Tibial nerve (tissue), 4 donors: Measurements from ENCODE around the gene MAP3K14. TPM values are rescaled to one million over a fixed set of nuclear protein-coding genes. Genes with fewer than 3 reads are reported as not detected.

Experiments
- DNase-seq, 2 donors: peaks; one replicate each; pipeline ENCODE4 v3.0.0-alpha.2; 2019; ENCODE audit warnings: low spot score in 2 of 2
- H3K27ac ChIP-seq, 4 donors: fragments of 200-600 bp; sonication (generic) in 3 of 4; one replicate each; pipeline ENCODE4 v1.5.1; 2017 to 2019; ENCODE audit warnings: mild to moderate bottlenecking in 1 of 4
- H3K27me3 ChIP-seq, 2 donors: fragments of 200-600 bp; sonication (generic) in 1 of 2; one replicate each; pipeline versions ENCODE4 v1.5.1 to v1.6.0; 2017 to 2019
- H3K36me3 ChIP-seq, 3 donors: fragments of 200-600 bp; sonication (generic); one replicate each; pipeline ENCODE4 v1.5.1; 2018 to 2019
- H3K4me1 ChIP-seq, 4 donors: fragments of 200-600 bp; sonication (generic) in 3 of 4; one replicate each; pipeline ENCODE4 v1.5.1; 2017 to 2019
- H3K4me3 ChIP-seq, 4 donors: fragments of 200-600 bp; sonication (generic) in 3 of 4; one replicate each; pipeline ENCODE4 v1.5.1; 2017 to 2019; ENCODE audit warnings: mild to moderate bottlenecking in 1 of 4, moderate library complexity in 1 of 4
- H3K9me3 ChIP-seq, 4 donors: fragments of 200-600 bp; sonication (generic) in 3 of 4; one replicate each; pipeline ENCODE4 v1.5.1; 2017 to 2019
- CTCF ChIP-seq, 5 experiments: fragments of 200-600 bp in 3 of 5; fragments of 450-650 bp in 2 of 5; sonication (generic) in 3 of 5; IDR thresholded peaks; one replicate each; pipeline ENCODE4 v1.5.1; 2016 to 2019; ENCODE audit warnings: antibody characterized with exemption in 5 of 5, mild to moderate bottlenecking in 3 of 5, moderate library complexity in 2 of 5
- EP300 ChIP-seq, 2 donors: sonication (generic); formaldehyde crosslinking; IDR thresholded peaks; one replicate each; pipeline ENCODE4 v1.6.1; 2017; ENCODE audit warnings: antibody characterized with exemption in 2 of 2, mild to moderate bottlenecking in 1 of 2
- POLR2A ChIP-seq, 2 donors: fragments of 450-650 bp; IDR thresholded peaks; one replicate each; pipeline ENCODE4 v1.6.1; 2017; ENCODE audit warnings: antibody characterized with exemption in 2 of 2, mild to moderate bottlenecking in 2 of 2, moderate library complexity in 2 of 2
- WGBS, 2 donors: methylation state at CpG; one replicate each; pipeline ENCODE4 v1.1.5; 2018; 5-methylcytosine and 5-hydroxymethylcytosine counted together
- total RNA-seq, 4 donors: library from RNA; depleted of rRNA; stranded (reverse); fragments of >200 nt; gene quantifications; one replicate each; pipeline ENCODE4 v1.1.0, GENCODE V29; 2016

MAP3K14 gene
- total RNA-seq, 4 donors from 2014 or later: 9.6 to 15.6 (median 13.3) TPM

DNA sequence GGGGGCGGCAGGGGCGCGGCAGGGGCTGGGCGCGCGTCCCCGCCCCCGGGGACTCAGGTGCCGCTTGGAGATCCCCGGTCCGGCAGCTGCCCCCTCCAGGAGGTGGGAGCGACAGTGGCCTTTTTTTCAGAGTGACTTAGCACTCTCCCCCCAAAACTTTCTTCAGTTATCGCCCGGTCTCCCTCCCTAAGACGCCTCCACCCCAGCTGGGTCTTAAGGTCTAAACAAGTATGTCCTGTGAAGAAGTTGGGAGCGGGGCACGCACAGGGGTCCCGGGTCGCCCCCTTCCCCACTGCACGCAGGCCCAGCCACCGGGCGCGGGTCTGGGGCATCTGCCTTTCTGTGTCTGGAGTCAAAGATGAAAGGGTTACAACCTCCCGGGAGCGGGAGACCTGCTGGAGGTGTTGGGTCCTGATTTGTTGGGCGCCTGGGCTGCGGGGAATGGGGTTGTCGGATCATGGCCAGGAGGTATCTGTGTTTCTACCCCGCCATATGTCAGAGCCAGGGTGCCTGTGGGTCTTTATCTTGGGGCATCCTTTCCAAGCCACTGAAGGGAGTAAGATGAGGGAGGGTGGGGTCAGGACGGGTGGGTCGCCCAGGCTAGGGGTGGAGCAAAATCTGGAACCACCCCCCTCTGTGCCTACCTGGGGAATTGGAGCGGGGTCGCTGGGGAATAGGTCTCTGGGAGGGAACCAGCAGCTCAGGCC lies 94.4 kb downstream of the MAP3K14 start:
- peak overlapping the region in 3 of 4 donors; percentile 39 to 91 (median 80) for H3K27ac ChIP-seq
- WGBS, 2 donors: 22 to 24% methylated on average over 21 to 26 of the region's 33 CpGs
- H3K4me1 ChIP-seq: peaks cover 0 to 45% (median 6%) of the 10 kb centered on the region in 4 donors
- peak overlapping the region; percentile 35 to 67 (median 52) for H3K4me3 ChIP-seq
- TF ChIP-seq CTCF (IDR thresholded peaks at IDR 0.05) (no peak), EP300 (IDR thresholded peaks at IDR 0.05) (no peak), POLR2A (IDR thresholded peaks at IDR 0.05) (no peak)
- no peak for DNase-seq
- no peaks in the 10 kb centered on the region for H3K36me3 ChIP-seq
- H3K27me3 ChIP-seq: peaks cover 0 to 9% of the 10 kb centered on the region in 2 donors
- H3K9me3 ChIP-seq: no peaks in the 10 kb centered on the region

- no peaks in the 10 kb centered on the region for H3K9me3 ChIP-seq
- H3K27ac ChIP-seq: peak overlapping the region in 2 of 4 donors; percentile 80 to 91
- 0% methylated on average over 2 of the region's 38 CpGs; no CpG with 5 or more reads in 1 of the 2 donors for WGBS, 2 donors
- H3K4me3 ChIP-seq: peak overlapping the region in 3 of 4 donors; percentile 45 to 67 (median 60)
- peaks cover 0 to 41% (median 6%) of the 10 kb centered on the region in 4 donors for H3K4me1 ChIP-seq
- no peak for DNase-seq
- TF ChIP-seq EP300 (IDR thresholded peaks at IDR 0.05) (no peak), POLR2A (IDR thresholded peaks at IDR 0.05) (no peak), CTCF (IDR thresholded peaks at IDR 0.05) (no peak)
- H3K36me3 ChIP-seq: no peaks in the 10 kb centered on the region
- peaks cover 0 to 9% of the 10 kb centered on the region in 2 donors for H3K27me3 ChIP-seq
Observed at GRCh38 chr17:45222014-45222288, 94.9 kb downstream of the MAP3K14 start.

DNA sequence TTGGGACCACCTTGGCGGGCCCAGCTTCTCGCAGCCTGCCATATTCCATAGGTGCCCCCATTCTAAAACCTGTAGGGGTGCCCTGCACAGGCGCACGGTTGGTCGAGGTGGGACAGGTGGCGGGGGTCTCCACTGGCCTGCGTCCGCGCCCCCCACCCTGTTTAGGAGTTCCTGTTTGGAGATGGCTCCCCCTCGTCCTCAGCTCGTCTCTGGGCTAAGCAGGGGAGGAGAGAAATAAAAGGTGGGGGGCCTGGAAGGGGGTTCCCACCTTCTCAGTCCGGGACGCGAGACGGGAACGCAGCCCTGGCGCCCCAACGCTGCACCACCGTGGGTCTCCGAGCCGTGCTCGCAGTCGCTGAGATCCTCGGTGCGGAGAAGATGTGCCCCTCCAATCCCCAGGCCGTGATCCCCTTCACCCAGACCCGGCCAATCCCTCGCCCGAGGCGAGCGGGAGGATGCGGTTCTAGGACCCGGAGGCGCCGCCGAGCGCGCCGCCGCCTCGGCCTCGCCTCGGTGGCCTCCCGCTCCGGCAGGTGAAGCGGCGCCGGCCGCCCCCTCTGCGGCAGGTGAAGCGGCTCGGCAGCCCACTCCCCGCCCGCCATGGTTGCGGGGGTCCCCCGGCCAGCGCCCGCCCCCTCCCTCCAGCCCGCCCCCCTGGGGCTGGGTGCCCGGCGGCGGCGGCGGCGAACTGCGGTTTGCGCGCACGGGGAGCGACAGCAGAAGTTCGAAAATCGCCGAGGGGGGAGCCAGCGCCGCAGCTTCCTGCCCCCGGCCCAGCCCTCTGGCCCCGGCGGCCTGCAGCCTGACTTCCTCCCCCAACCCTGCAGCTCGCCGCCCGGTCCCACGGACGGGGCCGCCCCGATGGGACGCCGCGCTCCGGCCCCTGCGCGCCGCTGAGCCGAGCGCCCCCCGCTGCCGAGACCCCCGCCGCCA lies 95.5 kb downstream of the MAP3K14 start, which contains the start of gene FMNL1:
Gene FMNL1 (plus strand): TSS at position 805 of the 933 bp plus-strand sequence. CDS start 240 bp downstream, outside the sequence.
- Histone ChIP-seq H3K27me3 (peaks cover 0 to 9% of the 10 kb centered on the region in 2 donors), H3K4me1 (peaks cover 0 to 38% (median 6%) of the 10 kb centered on the region in 4 donors), H3K4me3 (peak within 1 kb of the TSS; percentile 35 to 67 (median 52)), H3K36me3 (no peaks in the 10 kb centered on the region), H3K27ac (peak within 1 kb of the TSS in 3 of 4 donors; percentile 39 to 91 (median 80)), H3K9me3 (no peaks in the 10 kb centered on the region)
- DNase-seq: no peak
- 9 to 10% methylated on average over 36 to 51 of the region's 98 CpGs for whole genome bisulfite sequencing, 2 donors
- TF ChIP-seq POLR2A (IDR thresholded peaks at IDR 0.05) (peak in 1 of 2 donors; percentile 16), EP300 (IDR thresholded peaks at IDR 0.05) (no peak), CTCF (IDR thresholded peaks at IDR 0.05) (no peak)

DNA sequence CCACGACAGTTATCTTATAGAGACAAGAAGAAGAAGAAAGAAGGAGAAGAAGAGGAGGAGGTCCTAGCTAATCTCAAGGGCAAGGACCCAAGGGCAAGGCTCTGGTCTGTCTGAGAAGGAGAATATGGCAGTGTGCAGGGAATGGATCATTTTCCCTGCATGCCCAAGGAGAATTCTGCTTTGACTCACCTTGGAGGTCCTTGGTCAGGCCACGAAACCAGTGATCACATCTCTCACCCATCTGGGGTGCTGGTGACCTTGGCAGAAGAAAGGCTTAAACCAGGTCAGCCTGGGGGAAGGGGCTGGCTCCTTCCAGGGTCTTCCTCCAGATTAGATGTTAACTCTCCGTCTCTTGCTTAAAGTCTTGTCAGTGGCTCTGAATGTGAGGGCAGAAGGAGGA lies 96.7 kb downstream of the MAP3K14 start:
- no peaks in the 10 kb centered on the region for H3K36me3 ChIP-seq
- H3K4me1 ChIP-seq: peaks cover 0 to 37% (median 5%) of the 10 kb centered on the region in 4 donors
- no peak overlapping the region for H3K27ac ChIP-seq
- no peak overlapping the region for H3K4me3 ChIP-seq
- H3K9me3 ChIP-seq: no peaks in the 10 kb centered on the region
- peaks cover 0 to 9% of the 10 kb centered on the region in 2 donors for H3K27me3 ChIP-seq
- no peak for DNase-seq
- no peak for TF ChIP-seq EP300 (IDR thresholded peaks at IDR 0.05)
- no peak for TF ChIP-seq POLR2A (IDR thresholded peaks at IDR 0.05)
- no peak for TF ChIP-seq CTCF (IDR thresholded peaks at IDR 0.05)
- WGBS, 2 donors: 88 to 89% methylated on average over 3 of the region's 3 CpGs
